ENCODE results near the gene WNK4. TPM values are rescaled to one million over a fixed set of nuclear protein-coding genes. Genes with fewer than 3 reads are reported as not detected.
A peak's percentile ranks its signal among the peaks of the same experiment; 100 is the strongest.

Gene WNK4
- total RNA-seq, 1 experiment from 2014 or later, result not detected

DNA sequence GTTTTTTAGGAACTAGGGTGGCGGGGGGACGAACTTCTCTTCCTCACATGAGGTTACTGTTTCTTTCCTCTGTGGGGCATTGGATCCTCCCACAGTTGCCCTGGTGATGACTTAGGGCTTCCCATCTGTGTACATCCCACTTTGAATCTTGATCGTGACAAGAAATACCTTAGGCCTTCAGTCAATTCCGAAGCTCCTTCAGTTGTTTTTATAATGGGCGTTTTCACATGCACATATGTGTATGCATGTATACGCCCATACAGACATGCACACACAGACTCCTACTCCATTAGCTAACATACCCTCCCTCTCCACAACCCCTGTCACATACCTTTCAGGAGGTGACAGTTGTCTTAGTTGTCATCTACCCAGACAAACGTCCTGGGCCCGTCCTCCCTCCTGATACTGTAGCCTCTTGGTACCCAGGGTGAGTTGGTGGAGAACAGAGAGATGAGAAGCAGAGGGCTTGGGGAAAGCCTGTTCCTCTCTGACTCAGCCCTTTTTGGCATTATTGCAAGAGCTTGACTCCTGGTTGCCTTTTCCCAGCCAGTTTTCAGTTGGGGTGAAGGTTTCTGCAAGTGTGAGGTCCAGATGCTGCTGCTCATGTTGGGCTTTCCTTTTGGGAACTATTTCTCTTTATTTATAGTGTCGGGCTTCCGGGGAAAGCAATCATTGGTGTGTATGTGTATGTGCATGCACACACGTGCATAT lies 61.7 kb downstream of the WNK4 start:
- no peak for DNase-seq (ENCODE audit: low spot score)

DNA sequence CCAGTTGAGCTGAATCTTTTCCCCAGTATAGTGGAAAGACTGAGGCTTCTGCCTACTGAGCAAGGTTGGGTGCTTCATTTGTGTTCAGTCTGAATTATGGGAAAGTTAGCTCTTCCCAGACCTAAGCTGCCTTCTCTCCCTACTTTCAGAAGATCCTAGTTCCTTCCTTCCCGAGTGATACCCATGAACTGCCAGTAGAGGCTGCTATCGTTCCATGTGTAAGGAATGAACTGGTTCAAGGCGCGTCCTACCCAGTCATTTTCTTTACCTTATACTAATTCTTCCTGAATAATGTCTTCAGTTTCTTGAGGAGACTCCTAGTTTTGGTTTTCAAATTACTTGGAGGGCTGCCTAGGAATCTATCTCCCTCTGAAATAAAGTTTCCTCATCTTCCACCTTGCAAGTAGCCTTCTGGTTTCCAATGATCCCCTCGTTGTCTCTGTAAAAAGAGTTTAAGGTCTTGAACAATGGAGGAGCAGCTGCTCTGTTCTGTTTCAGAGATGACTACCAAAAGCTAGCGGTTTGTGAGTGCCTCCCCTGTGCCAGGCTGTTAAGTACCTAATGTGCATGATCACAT lies 63.0 kb downstream of the WNK4 start:
- peak; percentile 51 for DNase-seq (ENCODE audit: low spot score)

DNA sequence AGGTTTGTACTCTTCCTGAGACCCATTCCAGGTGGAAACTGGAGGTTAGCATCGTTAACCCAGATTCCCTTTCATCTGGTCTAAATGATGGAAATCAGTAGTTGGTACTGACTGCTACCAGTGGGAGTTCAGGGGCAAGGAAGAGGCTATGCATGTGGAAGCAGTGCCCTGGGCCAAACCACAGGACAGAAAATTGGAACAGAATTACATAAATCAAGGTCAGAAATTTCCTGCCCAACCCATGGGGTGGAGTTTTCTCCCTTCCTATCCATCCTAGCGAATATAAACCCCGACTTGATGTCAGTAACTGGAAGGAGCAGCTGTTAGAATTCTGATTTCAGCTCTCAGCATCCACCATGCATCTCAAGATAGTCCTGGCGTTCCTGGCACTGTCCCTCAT lies 63.9 kb downstream of the WNK4 start, which contains the start of gene AOC2:
AOC2 (plus strand) TSS at position 310 of the 400 bp plus-strand sequence; CDS start at position 357, 47 bp downstream.
- DNase-seq (ENCODE audit: low spot score), result no peak

DNA sequence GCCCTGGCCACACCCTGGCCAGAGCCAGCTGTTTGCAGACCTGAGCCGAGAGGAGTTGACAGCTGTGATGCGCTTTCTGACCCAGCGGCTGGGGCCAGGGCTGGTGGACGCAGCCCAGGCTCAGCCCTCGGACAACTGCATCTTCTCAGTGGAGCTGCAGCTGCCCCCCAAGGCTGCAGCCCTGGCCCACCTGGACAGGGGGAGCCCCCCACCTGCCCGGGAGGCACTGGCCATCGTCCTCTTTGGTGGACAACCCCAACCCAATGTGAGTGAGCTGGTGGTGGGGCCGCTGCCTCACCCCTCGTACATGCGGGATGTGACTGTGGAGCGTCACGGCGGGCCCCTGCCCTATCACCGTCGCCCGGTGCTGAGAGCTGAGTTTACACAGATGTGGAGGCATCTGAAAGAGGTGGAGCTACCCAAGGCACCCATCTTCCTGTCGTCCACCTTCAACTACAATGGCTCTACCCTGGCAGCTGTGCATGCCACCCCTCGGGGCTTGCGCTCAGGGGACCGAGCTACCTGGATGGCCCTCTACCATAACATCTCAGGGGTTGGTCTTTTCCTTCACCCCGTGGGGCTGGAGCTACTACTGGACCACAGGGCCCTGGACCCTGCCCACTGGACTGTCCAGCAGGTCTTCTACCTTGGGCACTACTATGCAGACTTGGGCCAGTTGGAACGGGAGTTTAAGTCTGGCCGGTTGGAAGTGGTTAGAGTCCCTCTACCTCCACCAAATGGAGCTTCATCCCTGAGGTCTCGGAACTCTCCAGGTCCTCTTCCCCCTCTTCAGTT lies 64.5 kb downstream of the WNK4 start:
- DNase-seq (ENCODE audit: low spot score), result no peak

DNA sequence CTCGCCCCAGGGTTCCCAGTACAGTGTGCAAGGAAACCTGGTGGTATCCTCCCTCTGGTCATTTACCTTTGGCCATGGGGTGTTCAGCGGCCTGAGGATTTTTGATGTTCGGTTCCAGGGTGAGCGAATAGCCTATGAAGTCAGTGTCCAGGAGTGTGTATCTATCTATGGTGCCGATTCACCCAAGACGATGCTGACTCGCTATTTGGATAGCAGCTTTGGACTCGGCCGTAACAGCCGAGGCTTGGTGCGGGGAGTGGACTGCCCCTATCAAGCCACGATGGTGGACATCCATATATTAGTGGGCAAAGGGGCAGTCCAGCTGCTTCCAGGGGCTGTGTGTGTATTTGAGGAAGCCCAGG lies 65.1 kb downstream of the WNK4 start:
- DNase-seq (ENCODE audit: low spot score), result no peak

DNA sequence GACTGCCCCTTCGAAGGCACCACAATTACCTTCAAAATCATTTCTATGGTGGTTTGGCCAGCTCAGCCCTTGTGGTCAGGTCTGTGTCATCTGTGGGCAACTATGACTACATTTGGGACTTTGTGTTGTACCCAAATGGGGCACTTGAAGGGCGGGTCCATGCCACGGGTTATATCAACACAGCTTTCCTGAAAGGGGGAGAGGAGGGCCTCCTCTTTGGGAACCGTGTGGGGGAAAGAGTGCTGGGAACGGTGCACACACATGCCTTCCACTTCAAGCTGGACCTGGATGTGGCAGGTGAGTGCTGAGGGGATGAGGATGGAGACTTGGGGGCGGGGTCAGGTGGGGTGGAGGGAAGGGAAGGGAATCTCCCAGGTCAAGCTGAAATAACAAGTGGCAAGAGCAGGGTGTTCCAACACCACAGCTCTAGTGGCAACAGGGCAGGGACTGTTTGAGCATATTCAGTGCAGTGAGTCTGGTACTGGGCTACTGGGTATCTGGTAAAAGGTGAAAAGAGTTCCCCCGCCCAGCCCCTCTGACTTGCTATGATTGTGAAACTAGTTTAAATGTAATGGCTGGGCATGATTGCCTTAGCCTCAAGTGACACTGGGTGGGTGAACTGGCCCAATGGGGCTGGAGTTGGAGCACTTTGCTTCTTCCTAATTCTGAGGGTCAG lies 65.6 kb downstream of the WNK4 start:
- peak; percentile 31 for DNase-seq (ENCODE audit: low spot score)

Other genes starting within 250 kb of the WNK4 start
- 18.7 and 35.1 TPM in 2 replicates for gene NAGLU, start 244.4 kb upstream of the WNK4 start, total RNA-seq (2014; rRNA removed; shearing (Covaris generic))
- gene HSD17B1, start 227.7 kb upstream of the WNK4 start, total RNA-seq (2014; rRNA removed; shearing (Covaris generic)), result 0.47 and 0.48 TPM in 2 replicates
- 26.8 and 31.9 TPM in 2 replicates for gene COASY, start 218.5 kb upstream of the WNK4 start, total RNA-seq (2014; rRNA removed; shearing (Covaris generic))
- 23.2 and 31.9 TPM in 2 replicates for gene MLX, start 213.5 kb upstream of the WNK4 start, total RNA-seq (2014; rRNA removed; shearing (Covaris generic))
- gene PSMC3IP, start 202.9 kb upstream of the WNK4 start, total RNA-seq (2014; rRNA removed; shearing (Covaris generic)), result 11.9 and 12.6 TPM in 2 replicates
- 28.7 and 49.5 TPM in 2 replicates for gene RETREG3, start 171.2 kb upstream of the WNK4 start, total RNA-seq (2014; rRNA removed; shearing (Covaris generic))
- 74.3 and 92.3 TPM in 2 replicates for gene TUBG1, start 170.9 kb upstream of the WNK4 start, total RNA-seq (2014; rRNA removed; shearing (Covaris generic))
- 5.5 and 7.5 TPM in 2 replicates for gene TUBG2, start 121.3 kb upstream of the WNK4 start, total RNA-seq (2014; rRNA removed; shearing (Covaris generic))
- gene PLEKHH3, start 103.6 kb upstream of the WNK4 start, total RNA-seq (2014; rRNA removed; shearing (Covaris generic)), result 3.3 and 5.9 TPM in 2 replicates
- 0.23 and 0.74 TPM in 2 replicates for gene CCR10, start 98.8 kb upstream of the WNK4 start, total RNA-seq (2014; rRNA removed; shearing (Covaris generic))
- gene CNTNAP1, start 98.1 kb upstream of the WNK4 start, total RNA-seq (2014; rRNA removed; shearing (Covaris generic)), result 6.7 and 7.0 TPM in 2 replicates
- gene EZH1, start 35.6 kb upstream of the WNK4 start, total RNA-seq (2014; rRNA removed; shearing (Covaris generic)), result 2.2 and 4.5 TPM in 2 replicates
- gene RAMP2, start 19.4 kb upstream of the WNK4 start, total RNA-seq (2014; rRNA removed; shearing (Covaris generic)), result not detected in 2 replicates
- gene VPS25, start 7.2 kb upstream of the WNK4 start, total RNA-seq (2014; rRNA removed; shearing (Covaris generic)), result 85.2 and 95.4 TPM in 2 replicates
- gene COA3, start 18.1 kb downstream of the WNK4 start, total RNA-seq (2014; rRNA removed; shearing (Covaris generic)), result 124 and 139 TPM in 2 replicates
- gene CNTD1, start 18.3 kb downstream of the WNK4 start, total RNA-seq (2014; rRNA removed; shearing (Covaris generic)), result not detected in 2 replicates
- 44.2 and 69.8 TPM in 2 replicates for gene BECN1, start 43.7 kb downstream of the WNK4 start, total RNA-seq (2014; rRNA removed; shearing (Covaris generic))
- gene PSME3, start 52.8 kb downstream of the WNK4 start, total RNA-seq (2014; rRNA removed; shearing (Covaris generic)), result 109 and 113 TPM in 2 replicates
- 0.45 TPM in 1 of 2 replicates, not detected in the other for gene AOC2, start 64.0 kb downstream of the WNK4 start, total RNA-seq (2014; rRNA removed; shearing (Covaris generic))
- gene AOC3, start 70.6 kb downstream of the WNK4 start, total RNA-seq (2014; rRNA removed; shearing (Covaris generic)), result 0.04 and 0.06 TPM in 2 replicates
- gene G6PC1, start 120.2 kb downstream of the WNK4 start, total RNA-seq (2014; rRNA removed; shearing (Covaris generic)), result not detected in 2 replicates
- gene AARSD1, start 183.8 kb downstream of the WNK4 start, total RNA-seq (2014; rRNA removed; shearing (Covaris generic)), result 23.7 and 27.2 TPM in 2 replicates
- gene PTGES3L, start 199.5 kb downstream of the WNK4 start, total RNA-seq (2014; rRNA removed; shearing (Covaris generic)), result 0.19 TPM in 1 of 2 replicates, not detected in the other
- 3.6 and 3.8 TPM in 2 replicates for gene RUNDC1, start 200.0 kb downstream of the WNK4 start, total RNA-seq (2014; rRNA removed; shearing (Covaris generic))
- 1,450 and 1,519 TPM in 2 replicates for gene RPL27, start 217.8 kb downstream of the WNK4 start, total RNA-seq (2014; rRNA removed; shearing (Covaris generic))
- gene IFI35, start 226.2 kb downstream of the WNK4 start, total RNA-seq (2014; rRNA removed; shearing (Covaris generic)), result 66.7 and 80.2 TPM in 2 replicates
- gene VAT1, start 241.8 kb downstream of the WNK4 start, total RNA-seq (2014; rRNA removed; shearing (Covaris generic)), result 104 and 118 TPM in 2 replicates
- not detected in 2 replicates for gene RND2, start 244.6 kb downstream of the WNK4 start, total RNA-seq (2014; rRNA removed; shearing (Covaris generic))